Activated naive CD4-positive, alpha-beta T cell (primary cell): ENCODE data around the gene LILRB5.
A peak's percentile ranks its signal among the peaks of the same experiment; 100 is the strongest.
"Not testable (repeated sequence)": the region's sequence is repeated elsewhere in the genome, so short reads cannot be mapped to it uniquely, and the experiment has no call there.

Experiments
- DNase-seq, 4 experiments: peaks; one replicate each; lab custom pipeline; 2025; lab: John Stamatoyannopoulos, UW

Gene LILRB5

DNA sequence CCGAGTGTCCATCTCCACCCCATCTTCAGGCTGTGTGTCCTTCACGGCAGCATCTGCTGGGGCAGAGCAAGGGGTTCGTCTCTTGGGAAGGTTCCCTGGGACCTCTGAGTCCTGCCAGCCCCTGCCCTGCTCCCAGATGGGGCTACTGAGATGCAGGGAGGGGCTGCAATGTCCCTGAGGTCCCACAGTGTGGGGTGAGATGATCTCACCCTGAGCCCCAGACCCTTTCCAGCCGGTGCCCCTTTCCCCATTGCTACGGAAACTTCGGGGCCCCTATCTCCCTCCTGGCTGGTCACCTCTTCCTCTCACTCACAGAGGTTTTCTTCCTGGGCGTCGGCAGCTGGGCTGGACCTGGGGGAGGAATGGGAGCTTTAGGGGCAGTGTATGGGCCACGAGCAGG is 18.9 kb upstream of the LILRB5 start:
- DNase-seq = no peak

DNA sequence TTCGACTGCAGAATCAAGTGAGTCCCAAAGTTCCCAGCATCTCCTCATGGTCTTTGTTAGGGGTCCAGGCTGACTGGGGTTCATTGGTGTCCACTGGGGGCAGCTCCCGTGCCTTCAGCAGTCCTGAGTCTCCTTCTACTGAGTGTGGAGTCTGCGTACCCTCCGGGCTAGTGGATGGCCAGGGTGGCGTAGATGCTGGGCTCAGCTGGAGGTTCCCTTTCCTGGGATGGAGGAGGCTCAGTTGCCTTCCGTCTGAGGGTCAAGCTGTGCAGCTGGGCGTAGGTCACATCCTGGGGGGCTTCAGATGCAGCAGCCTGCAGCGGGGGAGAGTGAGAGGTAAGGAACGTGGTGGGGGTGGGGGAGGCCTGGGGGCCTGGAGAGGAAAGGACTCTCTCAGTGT is 17.4 kb upstream of the LILRB5 start:
- DNase-seq = not testable (repeated sequence)

DNA sequence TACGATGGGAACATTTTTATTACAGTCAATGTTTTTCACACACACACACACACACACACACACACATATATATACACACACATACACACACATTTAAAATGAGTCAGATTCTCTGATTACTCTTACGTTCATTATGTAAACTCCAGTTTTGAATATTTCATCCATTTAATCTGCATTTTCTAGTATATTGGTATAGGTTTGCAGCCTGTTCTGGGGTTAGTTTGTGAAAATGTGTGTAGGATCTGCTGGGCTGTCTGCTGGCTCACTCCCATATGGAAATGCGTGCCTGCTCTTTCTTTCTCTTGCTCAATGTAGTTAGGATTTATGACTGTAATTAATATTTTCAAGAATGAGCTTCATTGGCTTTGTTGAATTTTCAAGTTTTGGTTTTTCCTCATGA is 16.7 kb upstream of the LILRB5 start:
- DNase-seq = no peak

DNA sequence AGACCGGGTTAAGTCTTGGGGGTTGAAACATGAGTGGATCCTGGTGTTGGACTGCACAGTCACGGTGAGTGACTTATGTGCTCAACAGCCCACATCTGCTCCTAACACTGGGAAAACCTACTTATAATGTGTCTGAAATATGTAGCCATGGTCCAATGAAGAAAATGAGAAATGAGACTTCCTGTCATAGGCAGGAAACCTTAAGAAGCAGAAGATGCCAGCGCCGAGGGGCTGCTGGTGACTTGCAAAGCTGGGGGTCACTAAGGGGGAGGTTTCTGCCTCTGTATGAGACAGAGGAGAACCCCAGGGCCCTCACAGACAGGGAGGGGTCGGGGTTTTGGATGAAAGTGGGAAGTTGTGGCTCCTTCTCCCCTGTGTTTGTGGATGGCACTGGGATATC is 15.1 kb upstream of the LILRB5 start:
- not testable (repeated sequence) for DNase-seq

DNA sequence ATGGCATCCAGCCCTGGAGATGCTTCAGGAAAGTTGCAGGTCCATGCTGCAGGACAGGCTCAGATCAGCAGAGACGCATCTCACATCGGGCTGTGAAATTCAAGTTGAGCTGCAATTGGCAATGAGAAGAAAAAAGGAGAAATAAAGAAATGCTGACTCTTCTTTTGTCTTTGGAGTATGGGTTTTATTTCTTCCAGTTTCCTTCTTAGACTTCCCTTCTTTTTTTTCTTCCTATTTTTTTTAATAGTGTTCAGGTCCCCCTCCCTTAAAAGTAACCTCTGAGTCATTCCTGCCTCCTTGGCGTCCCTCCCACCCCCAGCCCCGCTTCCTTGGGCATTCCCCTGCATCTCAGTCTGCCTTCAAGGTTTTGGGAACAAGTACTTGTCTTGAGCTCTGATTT is 14.5 kb upstream of the LILRB5 start:
- not testable (repeated sequence) for DNase-seq

DNA sequence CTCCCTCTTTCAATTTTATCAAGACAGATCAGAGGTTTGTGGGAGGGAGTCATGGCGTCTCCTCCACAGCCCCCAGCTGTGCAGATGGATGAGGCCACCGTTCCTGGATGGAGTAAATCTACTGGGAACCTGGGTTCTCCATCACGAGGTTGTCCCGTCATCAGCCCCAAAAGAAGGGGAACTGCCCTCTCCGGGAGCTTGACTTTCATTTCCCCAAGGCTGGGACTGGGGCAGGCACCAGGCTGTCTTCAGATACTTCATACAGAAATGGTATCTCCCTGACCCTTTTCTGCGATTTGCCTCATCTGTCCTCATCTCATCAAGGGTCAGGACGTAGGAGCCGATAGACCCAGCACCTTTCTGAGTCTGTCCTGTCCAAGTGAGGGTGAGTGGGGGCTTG is 14.0 kb upstream of the LILRB5 start:
- no peak for DNase-seq

DNA sequence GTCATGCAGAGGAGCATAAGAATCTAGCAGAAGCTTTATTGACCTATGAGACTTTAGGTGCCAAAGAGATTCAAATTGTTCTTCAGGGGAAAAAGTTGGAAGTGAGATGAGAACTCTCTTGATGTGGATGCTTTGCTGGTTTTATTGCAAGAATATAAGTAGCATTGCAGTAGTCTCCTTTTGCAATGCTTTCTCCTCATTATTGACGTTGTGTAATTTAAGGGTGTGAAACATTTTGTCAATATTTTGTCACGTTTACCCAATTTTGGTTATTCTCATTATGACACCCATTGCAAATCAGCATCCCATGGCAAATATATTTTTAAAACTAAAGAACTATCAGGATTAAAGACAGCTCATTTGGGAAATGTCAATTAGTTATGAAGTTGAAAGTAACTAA is 11.9 kb upstream of the LILRB5 start:
- DNase-seq = no peak

DNA sequence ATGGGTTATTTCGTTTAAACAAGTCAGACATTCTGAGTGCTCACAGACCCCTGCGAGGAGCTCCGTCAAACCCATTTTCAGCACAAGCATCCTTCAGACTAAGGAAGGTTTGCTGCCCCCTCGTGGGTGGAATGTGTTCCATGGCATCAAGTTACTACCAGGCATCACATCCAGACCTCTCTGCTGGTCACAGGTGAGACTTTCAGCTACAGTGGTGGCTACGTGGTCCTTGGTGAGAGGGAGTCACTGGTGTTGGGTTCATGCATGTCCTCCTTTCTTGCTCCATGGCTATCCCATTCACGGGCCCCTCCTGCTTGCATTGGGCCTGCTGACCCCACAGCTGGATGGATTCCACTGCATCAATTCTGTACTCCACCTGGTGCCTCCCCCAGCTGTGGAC is 9.1 kb upstream of the LILRB5 start:
- DNase-seq = peak; percentile 26 to 54 (median 48)

DNA sequence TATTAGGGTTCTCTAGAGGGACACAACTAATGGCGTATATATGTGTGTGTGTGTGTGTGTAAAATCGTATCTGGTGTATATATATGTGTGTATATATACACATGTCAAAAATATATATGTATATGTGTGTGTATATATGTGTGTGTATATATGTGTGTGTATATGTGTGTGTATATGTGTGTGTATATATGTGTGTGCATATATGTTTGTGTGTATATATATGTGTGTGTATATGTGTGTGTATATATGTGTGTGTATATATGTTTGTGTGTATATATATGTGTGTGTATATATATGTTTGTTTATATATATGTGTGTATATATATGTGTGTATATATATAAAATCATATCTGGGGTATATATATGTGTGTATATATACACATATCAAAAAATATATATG is 5.4 kb upstream of the LILRB5 start:
- no peak for DNase-seq

DNA sequence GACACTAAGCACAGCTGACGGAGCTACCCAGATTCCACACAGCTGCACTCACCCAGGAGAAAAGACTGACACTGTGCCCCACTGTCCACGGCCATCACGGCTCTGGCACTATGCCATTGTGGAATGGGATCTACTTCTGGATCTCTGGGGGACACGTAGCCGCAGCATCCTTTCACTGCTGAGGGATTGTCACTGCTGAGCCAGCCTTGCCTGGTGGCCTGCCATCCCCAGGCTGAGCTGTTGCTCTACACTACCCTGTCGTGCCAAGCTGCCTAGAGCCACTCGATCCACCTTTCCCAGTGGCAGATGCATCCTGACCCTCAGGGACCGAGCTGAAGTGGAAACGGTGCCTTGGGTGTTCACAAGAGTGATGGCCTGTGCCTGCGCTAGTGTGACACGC is 5.0 kb upstream of the LILRB5 start:
- no peak for DNase-seq

DNA sequence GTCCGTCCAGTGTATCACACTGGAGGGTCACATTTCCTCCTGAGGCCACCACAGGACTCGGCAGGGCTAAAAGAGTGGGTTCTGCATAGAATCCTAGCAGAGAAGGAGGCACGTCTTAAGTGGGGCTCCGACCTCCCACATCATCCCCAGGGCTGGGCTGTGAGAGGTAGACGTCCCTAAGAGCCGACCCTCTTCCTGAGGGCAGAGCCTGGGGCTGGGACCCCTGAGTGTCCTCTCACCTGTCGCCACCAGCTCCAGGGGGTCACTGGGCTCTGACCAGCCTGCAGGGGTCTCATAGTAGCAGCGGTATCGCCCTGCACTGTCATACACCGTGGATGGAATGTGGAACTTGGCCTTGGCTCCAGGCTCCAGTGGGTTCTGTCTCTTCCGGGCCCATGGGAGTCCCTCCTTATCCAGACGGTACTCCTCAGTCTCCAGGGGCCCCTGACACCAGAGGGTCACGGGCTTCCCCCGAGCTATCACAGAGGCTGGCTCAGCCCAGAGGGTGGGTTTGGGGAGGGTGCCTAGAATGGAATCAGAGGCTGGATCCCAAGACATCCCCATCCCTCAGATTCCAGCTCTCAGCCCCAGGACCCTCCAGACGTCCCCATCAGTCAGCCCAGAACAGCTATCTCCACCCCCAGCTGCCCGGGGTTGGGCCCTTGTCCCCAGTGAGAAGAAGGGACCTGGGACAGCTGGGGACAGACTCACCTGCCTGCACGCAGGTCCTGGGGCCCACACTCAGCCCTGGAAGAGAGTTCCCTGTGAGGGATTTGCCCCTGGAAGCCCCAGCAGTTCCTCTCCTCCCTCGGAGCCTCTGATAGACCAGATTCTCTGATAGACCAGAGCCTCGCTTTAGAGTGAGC is 590 bp downstream of the LILRB5 start:
- DNase-seq = no peak

DNA sequence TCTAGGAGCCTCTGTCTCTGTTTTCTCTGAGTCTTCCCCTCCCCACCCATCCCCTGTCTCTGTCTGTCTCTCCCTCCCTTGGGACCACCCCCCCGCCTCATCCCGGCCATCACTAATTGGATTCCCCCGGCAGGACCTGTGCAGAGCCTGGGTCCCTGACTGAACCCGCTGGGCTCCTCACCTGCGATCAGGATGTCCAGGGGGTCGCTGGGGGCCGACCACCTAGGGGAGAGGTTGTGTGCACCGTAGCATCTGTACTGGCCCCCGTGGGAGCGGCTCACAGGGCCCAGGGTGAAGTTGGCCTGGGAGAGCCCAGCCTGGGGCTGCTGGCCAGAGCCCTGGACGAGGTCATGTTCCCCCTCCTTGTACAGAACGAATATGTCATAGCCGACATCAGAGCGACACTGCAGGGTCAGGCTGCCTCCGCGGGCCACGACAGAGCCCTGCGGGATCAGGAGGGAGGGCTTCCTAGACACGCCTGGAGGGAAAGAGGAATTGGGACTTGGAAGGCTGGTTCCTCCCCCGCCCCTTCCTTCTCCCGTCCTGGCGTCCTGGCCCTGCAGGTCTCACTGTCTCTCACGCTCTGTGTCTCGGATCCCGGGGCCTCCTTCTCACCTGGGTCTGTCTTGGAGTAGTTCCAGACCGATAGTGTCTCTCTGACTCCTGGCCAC is 1.8 kb downstream of the LILRB5 start:
- DNase-seq = no peak

DNA sequence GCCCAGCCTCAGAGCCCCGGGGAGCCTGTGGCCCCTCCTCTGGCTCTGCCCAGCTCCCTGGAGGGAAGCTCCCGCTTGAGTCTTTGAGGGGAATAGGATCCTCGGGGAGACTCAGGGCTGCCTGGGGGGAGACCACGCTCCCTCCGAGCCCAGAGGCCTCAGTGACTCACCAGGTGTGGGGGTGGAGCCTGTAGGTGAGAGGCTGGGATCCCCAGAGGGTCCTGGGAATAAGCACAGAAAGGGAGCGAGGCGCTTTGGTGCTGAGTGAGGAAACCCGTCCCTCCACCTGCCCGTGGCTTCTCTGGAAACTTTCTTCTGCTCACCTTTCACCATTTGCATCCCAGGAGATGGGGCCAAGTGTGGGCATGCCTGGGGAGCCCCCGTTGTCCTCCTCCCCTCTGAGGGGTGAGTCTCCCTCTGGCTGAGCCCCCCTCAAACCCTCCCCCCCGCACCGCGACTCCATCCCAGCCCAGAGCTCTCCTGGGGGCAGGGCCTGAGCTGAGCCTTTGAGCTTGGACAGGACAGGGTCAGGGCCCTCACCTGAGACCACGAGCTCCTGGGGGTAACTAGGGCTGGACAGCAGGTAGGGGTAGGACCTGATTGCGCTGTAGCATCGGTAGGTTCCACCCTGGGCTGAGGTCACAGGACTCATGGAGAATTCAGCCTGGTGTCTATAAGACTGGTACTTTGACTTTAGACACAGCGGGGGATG is 2.7 kb downstream of the LILRB5 start:
- DNase-seq = no peak

DNA sequence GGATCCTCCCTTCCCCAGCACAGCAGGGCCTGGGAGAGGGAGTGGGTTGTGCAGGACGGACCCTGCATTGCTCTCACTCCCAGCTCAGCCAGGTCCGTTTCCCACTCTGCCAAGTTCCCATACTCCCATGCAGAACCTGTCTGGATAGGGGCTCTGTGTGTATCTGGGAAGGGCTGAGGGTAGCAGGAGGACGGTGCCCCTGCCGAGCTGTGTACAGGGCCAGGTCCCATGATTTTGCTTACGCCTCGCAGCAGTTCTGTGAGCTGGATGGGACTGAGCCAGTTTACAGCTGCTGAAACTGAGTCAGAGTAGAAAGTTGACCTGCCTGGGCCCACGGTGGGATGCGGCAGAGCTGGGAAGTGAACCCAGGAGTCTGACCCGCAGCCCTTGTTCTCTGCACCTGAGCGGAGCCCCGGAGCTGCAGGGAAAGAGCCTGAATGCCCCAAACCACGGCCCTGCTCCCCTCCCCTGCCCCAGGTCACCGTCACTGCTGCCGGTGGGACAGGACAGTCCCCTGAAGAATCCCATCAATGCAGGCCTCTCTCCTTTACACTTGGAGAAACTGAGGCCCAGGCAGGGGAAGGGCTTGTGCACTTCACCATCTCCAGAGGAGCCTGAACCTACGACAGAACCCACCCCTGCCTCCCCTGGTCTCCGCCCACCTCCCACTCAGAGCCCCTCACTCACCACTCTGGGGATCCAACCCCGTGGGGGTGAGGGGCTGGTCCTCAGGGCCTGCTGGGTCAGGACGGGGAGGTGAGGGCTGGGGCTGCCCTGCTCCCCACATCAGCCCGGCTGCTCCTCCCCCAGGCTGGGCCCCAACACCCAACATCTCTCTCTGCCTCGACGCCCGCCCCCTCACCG is 3.5 kb downstream of the LILRB5 start:
- DNase-seq = no peak

DNA sequence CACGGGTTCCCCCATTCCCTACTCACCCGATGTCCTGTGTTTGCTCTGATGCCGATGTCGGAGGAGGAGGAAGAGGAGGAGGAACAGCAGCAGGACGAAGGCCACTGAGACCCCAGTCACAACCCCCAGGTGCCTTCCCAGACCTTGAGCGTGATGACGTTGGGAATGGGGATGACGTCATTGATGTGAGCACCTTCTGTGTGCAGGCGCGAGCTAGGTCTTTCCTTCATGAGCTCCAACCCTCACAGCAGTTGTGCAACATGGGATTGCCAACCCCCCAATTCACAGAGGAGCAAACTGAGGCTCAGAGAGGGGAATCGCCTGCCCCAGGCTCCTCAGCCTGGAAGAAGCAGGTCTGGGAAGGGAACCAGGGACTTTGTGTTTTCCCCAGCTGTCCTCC is 4.2 kb downstream of the LILRB5 start:
- DNase-seq = no peak

DNA sequence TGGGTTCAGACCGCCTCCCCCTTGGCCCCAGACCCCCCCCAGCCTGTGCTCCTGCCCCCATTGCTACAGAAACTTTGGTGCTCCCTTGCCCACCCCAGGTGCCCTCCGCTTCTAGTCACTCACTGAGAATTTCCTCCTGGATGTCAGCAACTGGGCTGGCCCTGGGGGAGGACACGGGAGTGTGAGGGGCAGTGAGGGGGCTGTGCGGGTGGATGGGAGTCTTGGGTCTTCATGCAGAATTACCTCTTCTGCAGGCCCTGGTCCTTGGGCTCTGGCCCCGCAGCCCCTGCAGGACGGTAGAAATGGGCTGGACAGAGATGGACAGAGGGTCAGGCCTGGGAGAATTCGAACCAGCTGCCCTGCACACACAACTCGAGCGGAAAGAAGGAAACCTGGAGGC is 4.8 kb downstream of the LILRB5 start:
- DNase-seq = no peak

DNA sequence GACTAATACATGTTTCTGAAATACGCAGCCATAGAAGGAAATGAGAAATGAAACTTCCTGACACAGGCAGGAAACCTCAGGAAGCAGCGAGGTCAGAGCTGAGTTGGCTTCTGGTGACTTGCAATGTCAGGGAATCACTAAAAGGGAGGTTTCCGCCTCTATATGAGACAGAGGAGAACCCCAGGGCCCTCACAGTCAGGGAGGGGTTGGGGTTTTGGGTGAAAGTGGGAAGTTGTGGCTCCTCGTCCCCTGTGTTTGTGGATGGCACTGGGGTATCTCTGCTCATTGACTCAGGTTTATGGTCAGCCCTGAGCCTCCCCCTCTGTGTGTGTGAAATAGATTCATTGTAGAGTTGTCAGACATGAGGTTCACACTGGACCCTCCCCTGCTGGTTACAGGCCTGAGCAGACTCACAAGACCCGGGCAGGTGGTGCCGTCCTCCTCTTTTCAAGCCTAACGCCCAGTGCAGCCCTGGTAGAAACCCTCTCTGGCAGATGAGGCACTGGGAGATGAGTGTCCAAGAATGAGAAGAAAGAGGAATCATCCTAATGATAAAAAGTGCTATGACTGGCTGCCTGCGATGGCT is 9.0 kb downstream of the LILRB5 start:
- DNase-seq = no peak

DNA sequence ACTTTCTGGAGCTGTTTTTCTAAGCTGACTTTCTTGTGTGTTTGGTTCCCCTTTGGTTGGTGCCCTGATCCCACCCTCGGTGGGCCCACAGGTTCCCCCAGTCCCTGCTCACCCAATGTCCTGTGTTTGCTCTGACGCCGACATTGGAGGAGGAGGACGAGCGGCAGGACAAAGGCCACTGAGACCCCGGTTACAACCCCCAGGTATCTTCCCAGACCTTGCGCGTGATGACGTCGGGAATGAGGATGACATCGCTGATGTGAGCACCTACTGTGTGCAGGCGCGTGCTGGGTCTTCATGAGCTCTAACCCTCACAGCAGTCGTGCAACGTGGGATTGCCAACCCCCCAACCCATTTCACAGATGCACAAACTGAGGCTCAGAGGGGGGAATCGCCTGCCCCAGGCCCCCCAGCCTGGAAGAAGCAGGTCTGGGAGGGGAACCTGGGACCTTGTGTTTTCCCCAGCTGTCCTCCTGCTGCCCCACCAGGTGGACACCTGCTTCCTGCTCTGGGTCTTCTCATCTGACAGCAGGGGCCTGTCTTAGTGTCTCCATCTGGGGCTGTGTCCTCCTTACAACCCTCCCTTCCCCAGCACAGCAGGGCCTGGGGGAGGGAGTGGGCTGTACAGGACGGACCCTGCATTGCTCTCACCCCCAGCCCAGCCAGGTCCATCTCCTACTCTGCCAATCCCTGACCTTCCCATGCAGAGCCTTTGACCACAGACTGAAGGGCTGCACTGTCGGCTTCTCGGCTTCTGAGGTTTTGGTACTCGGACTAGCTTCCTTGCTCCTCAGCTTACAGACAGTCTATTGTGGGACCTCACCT is 9.8 kb downstream of the LILRB5 start:
- DNase-seq = no peak

DNA sequence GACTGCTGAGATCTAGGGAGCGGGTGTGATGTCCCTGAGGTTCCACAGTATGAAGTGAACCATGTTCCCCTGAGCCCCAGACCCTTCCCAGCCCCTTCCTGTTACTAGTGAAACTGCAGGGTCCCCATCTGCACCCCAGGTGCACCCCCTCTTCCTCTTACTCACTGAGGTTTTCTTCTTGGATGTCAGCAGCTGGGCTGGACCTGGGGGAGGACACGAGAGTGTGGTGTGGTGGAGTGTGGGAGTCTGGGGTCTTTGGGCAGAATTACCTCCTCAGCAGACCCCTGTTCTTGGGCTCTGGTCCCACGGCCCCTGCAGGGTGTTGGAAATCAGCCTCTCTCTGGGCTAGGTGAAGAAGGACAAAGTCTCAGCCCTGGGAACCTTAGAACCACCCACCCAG is 11.1 kb downstream of the LILRB5 start:
- DNase-seq = no peak

DNA sequence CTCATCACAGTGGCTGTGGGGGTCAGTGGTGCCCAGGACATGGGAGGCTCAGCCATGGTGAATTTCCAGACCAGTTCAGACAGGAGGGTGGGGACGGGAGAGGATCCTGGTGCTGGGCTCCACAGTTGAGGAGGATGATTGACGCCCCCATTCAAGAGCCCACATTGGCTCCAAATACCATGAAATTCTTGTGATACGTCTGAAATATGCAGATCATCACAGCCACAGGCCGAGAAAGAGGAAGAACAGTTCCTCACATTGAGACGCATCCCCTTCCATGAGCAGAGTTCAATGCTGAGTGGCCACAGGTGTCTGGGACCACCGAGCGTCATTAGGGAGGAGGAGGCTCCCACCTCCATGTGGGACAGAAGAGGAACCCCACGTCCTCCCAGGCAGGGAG is 13.3 kb downstream of the LILRB5 start:
- not testable (repeated sequence) for DNase-seq

DNA sequence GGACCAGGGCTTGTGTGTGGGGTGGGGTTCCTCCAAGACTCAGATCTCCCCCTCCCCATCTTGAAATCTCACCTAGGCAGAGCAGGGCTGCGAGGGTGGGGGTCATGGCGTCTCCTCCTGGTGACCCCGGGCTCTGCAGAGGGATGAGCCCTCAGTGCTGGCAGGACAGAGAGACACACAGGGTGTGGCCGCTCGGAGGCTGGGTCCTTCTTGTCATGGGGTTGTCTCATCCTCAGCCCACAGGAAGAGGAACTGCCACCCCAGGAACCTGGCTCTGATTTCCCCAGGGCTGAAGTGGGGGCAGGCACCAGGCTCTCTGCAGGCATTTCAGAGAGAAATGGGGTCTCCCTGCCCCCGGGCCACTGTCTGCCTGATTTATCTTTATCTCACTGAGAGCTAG is 14.4 kb downstream of the LILRB5 start, which contains the start of gene LILRA6:
LILRA6 (minus strand) TSS at position 145 of the 400 bp plus-strand sequence.
- not testable (repeated sequence) for DNase-seq
